PC-3 (cell line): ENCODE data around the gene UNC5B. TPM values are rescaled to one million over a fixed set of nuclear protein-coding genes. Genes with fewer than 3 reads are reported as not detected.

Experiments used
- ATAC-seq: fragments of 200-7000 bp; cut with Tn5 transposase; 2 replicates; pipeline ENCODE4 v1.9.1; 2020; ENCODE audit warnings: mild to moderate bottlenecking, moderate library complexity
- BruUV-seq: library from RNA; stranded (reverse); fragments of 400-500 nt; replicated peaks from 2 replicates; lab custom pipeline; 2021; lab: Mats Ljungman, UMichigan
- CTCF ChIA-PET: fragments of 300-600 bp; sonication (Branson Sonifier 250); formaldehyde crosslinking; loops from one replicate; lab custom pipeline; 2022; ENCODE audit warnings: antibody characterized with exemption; lab: Charles Lee
- POLR2A ChIA-PET: fragments of 300-600 bp; sonication (Branson Sonifier 250); formaldehyde crosslinking; loops from one replicate; lab custom pipeline; 2022; ENCODE audit warnings: antibody characterized with exemption; ENCODE audit not compliant: unreplicated experiment; lab: Charles Lee
- DNase-seq: peaks from one replicate; pipeline ENCODE4 v3.0.0-alpha.2; 2015
- H2AFZ ChIP-seq: fragments of 300-600 bp; sonication (generic); 2 replicates; pipeline ENCODE4 v1.6.0; 2016; ENCODE audit warnings: antibody characterized with exemption, low read length
- H3F3A ChIP-seq: fragments of 300-600 bp; sonication (generic); one replicate; pipeline ENCODE4 v1.6.0; 2017; ENCODE audit warnings: antibody characterized with exemption, low read length, control low read depth, mild to moderate bottlenecking; ENCODE audit not compliant: unreplicated experiment
- H3K27ac ChIP-seq: fragments of 300-600 bp; sonication (generic); 2 replicates; pipeline ENCODE4 v1.5.1; 2016; ENCODE audit warnings: mild to moderate bottlenecking, low read length
- H3K27me3 ChIP-seq: fragments of 300-600 bp; sonication (generic); 2 replicates; pipeline ENCODE4 v1.6.1; 2016; ENCODE audit warnings: low read length, mixed read lengths
- H3K36me3 ChIP-seq: fragments of 300-600 bp; sonication (generic); 2 replicates; pipeline ENCODE4 v1.6.1; 2016; ENCODE audit warnings: low read depth, mixed run types, low read length, mixed read lengths
- H3K4me1 ChIP-seq: fragments of 300-600 bp; sonication (generic); 2 replicates; pipeline ENCODE4 v1.5.1; 2016; ENCODE audit warnings: low read length; ENCODE audit not compliant: insufficient read depth
- H3K4me2 ChIP-seq: fragments of 300-600 bp; sonication (generic); 2 replicates; pipeline ENCODE4 v1.6.0; 2016; ENCODE audit warnings: low read length
- H3K4me3 ChIP-seq: fragments of 300-600 bp; sonication (generic); 2 replicates; pipeline ENCODE4 v1.5.1; 2016; ENCODE audit warnings: mild to moderate bottlenecking, low read length, mixed read lengths
- H3K79me2 ChIP-seq: fragments of 300-600 bp; sonication (generic); 2 replicates; pipeline ENCODE4 v1.6.1; 2017; ENCODE audit warnings: low read length, mixed read lengths
- H3K9ac ChIP-seq: fragments of 300-600 bp; sonication (generic); 2 replicates; pipeline ENCODE4 v1.6.0; 2016; ENCODE audit warnings: mild to moderate bottlenecking, low read length
- H3K9me2 ChIP-seq: fragments of 300-600 bp; sonication (generic); replicated peaks from 2 replicates; pipeline ENCODE4 v1.6.1; 2016; ENCODE audit warnings: mixed run types, low read length, mixed read lengths
- H3K9me3 ChIP-seq: fragments of 300-600 bp; sonication (generic); 2 replicates; pipeline ENCODE4 v1.6.1; 2016; ENCODE audit warnings: low read length, mixed read lengths
- H4K20me1 ChIP-seq: fragments of 300-600 bp; sonication (generic); 2 replicates; pipeline ENCODE4 v1.6.1; 2016; ENCODE audit warnings: low read length, mixed read lengths
- CTCF ChIP-seq: fragments of 300-600 bp; sonication (generic); conservative IDR thresholded peaks from 2 replicates; pipeline ENCODE4 v1.5.1; 2017; ENCODE audit warnings: antibody characterized with exemption, low read depth, mild to moderate bottlenecking, low read length
- EZH2 ChIP-seq: fragments of 300-600 bp; sonication (generic); IDR thresholded peaks from one replicate; pipeline ENCODE4 v1.6.1; 2017; ENCODE audit warnings: antibody characterized with exemption, mild to moderate bottlenecking, low read length; ENCODE audit not compliant: unreplicated experiment
- EZH2phosphoT487 ChIP-seq: fragments of 300-600 bp; sonication (generic); IDR thresholded peaks from 2 replicates; pipeline ENCODE4 v1.6.1; 2018; ENCODE audit warnings: mild to moderate bottlenecking, antibody characterized with exemption, low read length, borderline replicate concordance
- intact Hi-C: fragments of 100-400 bp; cut with micrococcal nuclease; formaldehyde crosslinking; loops from 2 replicates; pipeline ENCODE4 v1.9.0; 2023
- total RNA-seq: library from RNA; depleted of rRNA; stranded (reverse); fragments of >200 nt; gene quantifications from 2 replicates; pipeline ENCODE4 v1.2.3, GENCODE V29; 2014

UNC5B gene
- total RNA-seq, 1 experiment from 2014 or later = 0.26 TPM

DNA sequence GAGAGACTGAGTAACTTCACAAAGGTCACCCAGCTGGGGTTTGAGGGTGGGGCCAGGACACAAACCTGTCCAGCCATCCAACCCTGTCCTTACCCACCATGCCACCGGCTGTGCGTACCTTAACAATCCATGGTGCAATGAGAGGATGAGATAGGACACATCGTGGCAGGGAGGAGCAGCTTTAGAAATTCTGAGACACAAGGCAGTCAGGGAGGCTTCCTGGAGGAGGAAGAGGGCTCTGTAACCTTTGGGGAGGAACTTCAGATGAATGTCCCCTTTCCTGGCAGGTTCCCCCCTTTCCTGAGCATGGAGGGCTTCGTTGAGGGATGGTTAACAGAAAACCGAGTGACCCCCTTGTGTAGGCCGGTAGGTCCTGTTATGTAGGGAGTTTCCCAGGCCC, 71.0 kb downstream of the UNC5B start:
- H3K79me2 ChIP-seq = no peaks in the 10 kb centered on the region
- ATAC-seq = no peak

GRCh38 chr10:71283876-71284275, 71.5 kb downstream of the UNC5B start:
- Histone ChIP-seq H3K4me1 (no peaks in the 10 kb centered on the region), H3K9me2 (no peaks in the 10 kb centered on the region), H3K4me3 (no peak overlapping the region), H3K79me2 (no peaks in the 10 kb centered on the region), H3K27ac (no peak overlapping the region), H4K20me1 (no peaks in the 10 kb centered on the region), H3K9me3 (no peaks in the 10 kb centered on the region), H2AFZ (no peak overlapping the region), H3K27me3 (no peaks in the 10 kb centered on the region), H3K4me2 (no peak overlapping the region), H3K36me3 (no peaks in the 10 kb centered on the region), H3K9ac (no peak overlapping the region), H3F3A (no peaks in the 10 kb centered on the region)
- ATAC-seq (no peak), DNase-seq (no peak)
- intact Hi-C loops = no loop called here
- BruUV-seq = no TSS peak
- no peak for TF ChIP-seq CTCF
- no peak for TF ChIP-seq EZH2phosphoT487
- TF ChIP-seq EZH2 = no peak
- ChIA-PET CTCF (no interaction called here), POLR2A (no interaction called here)

More for the DNA sequence above, 71.0 kb downstream of the UNC5B start:
- no peaks in the 10 kb centered on the region for H3F3A ChIP-seq
- no peak overlapping the region for H2AFZ ChIP-seq
- no peak for TF ChIP-seq EZH2
- TF ChIP-seq EZH2phosphoT487 = no peak
- no peak for TF ChIP-seq CTCF
- no peaks in the 10 kb centered on the region for H3K9me3 ChIP-seq
- POLR2A ChIA-PET = no interaction called here
- CTCF ChIA-PET = no interaction called here
- no peak overlapping the region for H3K4me2 ChIP-seq
- H3K9me2 ChIP-seq = no peaks in the 10 kb centered on the region
- no peaks in the 10 kb centered on the region for H3K27me3 ChIP-seq
- no peak overlapping the region for H3K4me3 ChIP-seq
- no peaks in the 10 kb centered on the region for H4K20me1 ChIP-seq
- no peak overlapping the region for H3K9ac ChIP-seq
- no peak overlapping the region for H3K27ac ChIP-seq
- no TSS peak for BruUV-seq
- DNase-seq = no peak
- no peaks in the 10 kb centered on the region for H3K4me1 ChIP-seq
- H3K36me3 ChIP-seq = no peaks in the 10 kb centered on the region
- intact Hi-C loops = no loop called here

GRCh38 chr10:71284544-71285179, 72.3 kb downstream of the UNC5B start:
- Histone ChIP-seq H3K9me2 (no peaks in the 10 kb centered on the region), H2AFZ (no peak overlapping the region), H3K27ac (no peak overlapping the region), H3K4me1 (no peaks in the 10 kb centered on the region), H3K27me3 (no peaks in the 10 kb centered on the region), H3K9ac (no peak overlapping the region), H3F3A (no peaks in the 10 kb centered on the region), H3K36me3 (no peaks in the 10 kb centered on the region), H3K9me3 (no peaks in the 10 kb centered on the region), H4K20me1 (no peaks in the 10 kb centered on the region), H3K79me2 (no peaks in the 10 kb centered on the region), H3K4me2 (no peak overlapping the region), H3K4me3 (no peak overlapping the region)
- ChIA-PET CTCF (interaction anchor here (0.6 kb wide), 1 partner anchor 309 kb away, joined by 7 read pairs; no protein-coding TSS in a partner anchor), POLR2A (no interaction called here)
- ATAC-seq (no peak), DNase-seq (no peak)
- TF ChIP-seq CTCF = no peak
- no peak for TF ChIP-seq EZH2phosphoT487
- TF ChIP-seq EZH2 = no peak
- intact Hi-C loops = no loop called here
- BruUV-seq = no TSS peak
